Stimulated activated naive CD4-positive, alpha-beta T cell treated with Interleukin-2 at 50 U/mL for 16 hours (primary cell): ENCODE results near the gene SP100.
"Not testable (repeated sequence)": the region's sequence is repeated elsewhere in the genome, so short reads cannot be mapped to it uniquely, and the experiment has no call there.

Source experiments
- DNase-seq: peaks from one replicate; lab custom pipeline; 2025; lab: John Stamatoyannopoulos, UW

Gene SP100

DNA sequence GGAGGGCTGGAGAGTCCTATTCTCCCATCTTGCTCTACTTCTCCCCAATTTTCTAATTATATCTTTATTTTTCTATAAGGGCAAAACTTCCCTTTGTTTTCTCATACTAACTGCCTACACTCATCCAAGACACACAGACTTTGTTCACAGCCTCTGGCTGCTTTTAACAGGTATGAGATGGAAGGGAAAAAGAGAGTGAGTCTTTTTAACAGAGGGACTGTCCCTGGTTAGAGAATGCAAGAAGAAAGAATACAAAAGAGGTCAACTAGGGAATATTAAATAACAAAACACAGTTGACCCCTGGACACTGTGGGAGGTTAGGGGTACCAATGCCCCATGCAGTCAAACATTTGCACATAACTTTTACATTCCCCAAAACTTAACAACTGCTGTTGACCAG, 41.8 kb downstream of the SP100 start:
- DNase-seq = no peak

DNA sequence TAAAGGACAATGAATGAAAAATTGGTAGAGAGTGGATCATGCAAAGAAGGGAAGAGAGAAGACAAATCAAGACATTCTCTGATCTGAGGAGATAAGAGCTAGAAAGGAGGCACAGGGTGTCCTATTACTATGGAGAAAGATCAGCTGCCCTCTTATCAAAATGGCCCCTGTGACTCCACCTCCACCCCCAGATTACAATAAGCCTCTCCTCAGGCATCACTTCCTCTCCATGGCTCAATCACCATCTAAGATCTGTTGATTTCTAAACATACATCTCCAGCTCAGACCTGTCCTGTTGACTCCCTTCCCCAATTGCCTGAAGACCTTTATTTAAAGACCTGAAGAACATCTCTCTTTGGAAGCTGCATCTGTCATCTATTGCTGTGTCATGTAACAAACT, 43.2 kb downstream of the SP100 start:
- no peak for DNase-seq

DNA sequence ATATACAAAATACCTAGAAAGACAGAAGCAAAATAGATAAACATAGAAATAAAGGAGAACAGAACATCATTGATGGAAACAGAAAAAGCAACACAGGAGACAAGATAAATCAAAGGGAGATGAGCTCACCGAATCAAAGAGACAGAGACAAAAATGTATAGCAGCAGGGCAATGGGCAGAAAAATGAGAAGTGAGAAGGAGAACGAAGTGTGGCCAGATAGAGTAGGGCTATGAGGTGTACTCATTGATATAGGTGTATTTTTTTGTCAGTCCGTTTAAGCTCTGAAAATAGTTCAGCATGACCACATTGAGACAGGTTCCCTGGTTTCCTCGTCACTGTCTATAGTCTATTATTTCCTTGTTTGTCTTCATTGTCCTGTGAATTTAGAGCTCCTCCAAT, 55.1 kb downstream of the SP100 start:
- no peak for DNase-seq

DNA sequence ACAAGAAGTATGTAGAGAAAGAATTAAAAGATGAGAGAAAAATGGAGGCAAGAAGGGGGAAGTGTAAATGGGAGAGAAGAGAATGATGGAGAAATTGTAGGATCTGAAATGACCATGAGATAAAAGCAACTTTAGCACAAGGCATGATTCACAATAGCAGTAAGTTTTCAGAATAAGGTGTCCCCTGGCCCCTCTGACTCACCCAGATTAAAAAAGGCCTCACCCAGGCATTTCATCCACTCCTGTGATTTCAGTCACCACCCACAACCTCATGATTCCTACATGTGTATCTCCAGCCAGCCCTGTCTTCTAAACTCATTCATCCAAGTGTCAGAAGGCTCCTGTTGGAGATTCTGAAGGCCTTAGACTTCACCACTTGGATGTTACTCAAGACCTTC, 56.6 kb downstream of the SP100 start:
- peak; percentile 13 for DNase-seq

DNA sequence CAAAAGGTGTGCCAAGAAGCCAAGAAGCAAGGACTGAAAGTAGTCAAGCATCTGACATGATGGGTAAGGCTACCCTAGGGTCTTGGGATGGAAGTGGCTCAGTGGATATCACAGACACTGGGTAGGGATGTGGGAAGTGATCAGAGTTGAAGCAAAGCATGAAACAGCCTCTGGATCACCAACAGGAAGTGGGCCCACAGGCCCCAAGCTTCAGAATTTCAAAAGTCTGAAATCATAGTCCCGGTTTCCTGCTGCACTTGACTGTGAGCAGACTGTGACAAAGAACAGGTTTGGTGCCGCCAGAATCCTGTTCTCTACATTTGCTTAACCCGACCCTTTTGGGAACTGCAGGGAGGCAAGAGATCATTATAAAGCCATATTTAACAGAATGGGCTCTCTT, 57.4 kb downstream of the SP100 start:
- no peak for DNase-seq

DNA sequence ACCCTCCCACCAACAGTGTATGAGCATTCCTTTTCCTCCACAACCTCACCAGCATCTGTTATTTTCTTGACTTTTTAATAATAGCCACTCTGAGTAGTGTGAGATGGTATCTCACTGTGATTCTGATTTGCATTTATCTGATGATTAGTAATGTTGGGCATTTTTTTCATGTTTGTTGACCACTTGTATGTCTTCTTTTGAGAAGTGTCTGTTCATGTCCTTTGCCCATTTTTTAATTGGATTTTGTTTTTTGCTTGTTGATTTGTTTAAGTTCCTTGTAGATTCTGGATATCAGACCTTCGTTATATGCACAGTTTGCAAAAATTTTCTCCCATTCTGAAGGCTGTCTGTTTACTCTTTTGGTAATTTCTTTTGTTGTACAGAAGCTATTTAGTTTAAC, 59.1 kb downstream of the SP100 start:
- DNase-seq = no peak

DNA sequence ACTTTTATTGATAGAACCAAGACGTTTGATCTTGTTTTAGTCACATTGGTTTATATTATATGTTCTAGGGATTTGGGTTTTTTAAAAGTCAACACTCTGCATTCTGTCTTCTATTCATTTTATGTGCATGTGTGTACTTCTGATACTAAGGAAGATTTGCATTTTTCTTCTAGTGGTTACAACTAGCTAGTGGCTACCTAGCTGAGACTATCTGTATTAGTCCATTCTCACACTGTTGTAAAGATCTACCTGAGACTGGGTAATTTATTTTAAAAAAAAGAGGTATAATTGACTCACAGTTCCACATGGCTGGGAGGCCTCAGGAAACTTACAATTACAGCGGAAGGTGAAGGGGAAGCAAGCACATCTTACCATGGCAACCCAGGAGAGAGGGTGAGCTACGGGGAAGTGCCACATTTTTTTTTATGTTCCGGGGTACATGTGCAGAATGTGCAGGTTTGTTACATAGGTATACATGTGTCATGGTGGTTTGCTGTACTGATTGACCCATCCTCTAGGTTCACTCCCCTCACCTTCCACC, 69.9 kb downstream of the SP100 start:
- DNase-seq = no peak

DNA sequence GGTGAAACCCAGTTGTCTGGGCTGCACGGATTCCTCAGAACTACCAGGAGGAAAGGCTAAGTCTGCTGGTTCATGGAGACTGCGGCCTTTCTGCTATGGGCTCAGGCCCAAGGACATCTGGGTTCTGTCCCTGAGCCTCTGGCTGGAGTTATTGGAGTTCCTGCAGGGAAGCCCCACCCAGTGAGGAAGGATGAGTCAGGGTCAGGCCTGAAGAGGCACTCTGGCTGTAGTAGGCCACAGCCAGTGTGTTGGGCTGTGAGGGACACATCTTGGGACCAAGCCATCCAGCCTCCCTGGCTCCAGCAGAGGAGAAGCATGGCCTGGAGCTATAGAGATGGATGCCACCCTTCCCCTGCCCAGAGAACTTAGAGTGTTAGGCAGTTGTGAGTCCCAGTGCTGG, 75.2 kb downstream of the SP100 start:
- not testable (repeated sequence) for DNase-seq

DNA sequence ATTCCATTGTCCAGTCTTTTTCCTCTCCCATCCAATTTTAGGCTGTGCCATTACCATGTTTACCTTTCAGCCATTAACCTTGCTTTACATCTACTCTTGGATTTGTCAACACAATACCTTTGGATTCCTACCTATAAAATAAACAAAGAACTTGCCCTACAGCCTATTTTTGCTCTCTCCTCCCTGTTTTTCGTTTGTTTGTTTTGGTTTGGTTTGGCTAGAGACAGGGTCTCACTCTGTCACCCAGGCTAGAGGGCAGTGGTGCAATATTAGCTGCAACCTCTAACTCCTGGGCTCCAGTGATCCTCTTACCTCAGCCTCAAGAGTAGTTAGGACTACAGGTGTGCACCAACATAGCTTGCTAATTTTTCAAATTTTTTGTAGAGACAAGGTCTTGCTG, 76.1 kb downstream of the SP100 start:
- no peak for DNase-seq

DNA sequence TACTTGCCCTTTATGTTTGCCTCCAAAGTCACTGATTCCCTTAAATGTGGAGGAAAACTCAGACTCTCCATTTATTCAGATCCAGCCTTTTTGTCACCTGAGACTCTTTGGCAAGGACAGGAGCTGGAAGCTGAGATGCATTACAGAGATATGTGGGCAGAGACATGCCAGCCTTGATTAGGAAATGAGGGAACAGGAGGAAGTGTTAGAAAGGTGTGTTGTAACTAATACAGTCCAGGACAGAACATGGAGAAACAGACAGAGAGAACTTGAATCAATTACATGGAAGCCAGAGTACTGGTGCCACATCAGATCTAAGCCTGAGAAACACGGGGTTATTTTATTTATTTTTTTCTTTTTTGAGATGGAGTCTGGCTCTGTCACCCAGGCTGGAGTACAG, 79.0 kb downstream of the SP100 start:
- DNase-seq = no peak

DNA sequence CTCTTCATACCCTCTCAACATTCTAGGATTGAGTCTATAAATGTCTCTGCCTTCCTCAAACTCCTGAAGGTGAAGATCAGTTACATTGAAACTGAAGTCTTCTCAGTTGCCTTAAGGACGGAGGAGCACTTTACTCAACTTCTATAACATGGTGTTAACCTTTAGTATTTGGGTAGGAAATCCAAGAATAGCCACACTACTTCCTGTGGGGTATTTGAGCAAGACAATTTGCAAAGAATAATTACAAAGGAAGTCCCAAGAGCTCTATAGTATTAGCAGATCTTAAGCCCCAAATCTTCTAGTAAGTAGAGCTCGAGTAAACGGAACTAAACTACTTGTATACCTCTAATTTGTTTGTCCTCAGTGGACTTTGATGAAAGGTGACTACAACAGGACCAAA, 80.9 kb downstream of the SP100 start:
- no peak for DNase-seq

DNA sequence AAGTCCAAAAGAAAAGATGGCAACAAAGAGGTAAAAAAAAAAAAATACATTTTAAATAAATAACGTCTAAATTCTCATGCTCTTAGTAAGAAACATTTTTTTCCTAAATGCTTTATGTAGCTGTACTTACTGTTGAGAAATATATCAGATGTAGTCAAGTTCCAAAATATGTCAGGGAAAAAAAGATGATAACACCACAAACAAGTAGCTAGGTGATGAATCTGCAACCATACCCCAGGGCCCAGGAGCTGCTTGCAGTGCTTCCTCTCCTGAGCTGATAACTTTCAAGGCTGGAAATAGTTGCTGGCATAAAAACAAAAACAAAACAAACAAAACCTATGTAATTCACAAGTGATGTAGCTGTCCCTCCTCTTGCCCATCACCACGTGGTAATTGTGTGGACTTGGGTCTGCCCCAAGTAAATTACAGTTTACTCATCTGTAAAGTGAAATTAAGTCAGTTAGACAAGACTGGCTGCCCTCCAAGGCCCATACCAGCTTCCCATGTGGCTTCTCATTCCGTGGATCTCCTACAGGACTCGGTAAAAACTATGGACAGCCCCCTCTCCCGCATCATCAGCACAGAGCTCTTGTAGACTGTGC, 82.6 kb downstream of the SP100 start:
- no peak for DNase-seq

DNA sequence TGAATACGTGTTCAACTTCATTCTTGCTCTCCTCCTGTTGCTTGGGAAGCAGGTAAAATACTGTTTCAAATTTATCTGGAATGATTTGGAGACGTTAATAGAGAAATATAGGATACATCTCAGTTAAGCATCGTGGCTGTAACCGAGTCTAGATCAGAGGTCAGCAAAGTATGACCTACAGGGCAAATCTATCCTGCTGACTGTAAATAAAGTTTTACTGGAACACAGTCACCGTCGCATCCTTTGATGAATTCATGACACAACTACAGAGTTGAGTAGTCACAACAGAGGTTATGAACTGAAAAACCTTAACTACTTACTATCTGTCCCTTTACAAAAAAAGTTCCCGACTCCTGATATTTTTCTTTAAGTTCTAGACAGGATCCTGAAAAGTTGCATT, 86.6 kb downstream of the SP100 start:
- DNase-seq = no peak

DNA sequence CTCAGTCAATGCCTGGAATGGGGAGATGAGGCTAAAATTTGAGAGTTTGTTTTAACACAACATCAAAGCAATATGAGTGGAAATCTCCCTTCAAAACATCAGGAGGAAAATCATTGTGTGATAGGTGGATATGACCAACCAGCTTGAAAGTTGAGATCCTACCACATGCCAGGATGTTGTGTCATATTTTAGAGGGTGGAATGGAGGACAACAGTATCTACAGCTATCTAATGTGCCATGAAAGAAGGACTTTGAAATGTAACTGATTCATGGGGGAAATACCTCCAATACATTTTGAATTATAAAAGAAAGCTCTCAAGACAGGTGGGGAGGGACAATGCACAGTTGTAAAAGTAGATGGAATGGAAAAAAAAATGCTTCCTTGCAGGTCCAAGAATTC, 87.8 kb downstream of the SP100 start:
- DNase-seq = no peak

DNA sequence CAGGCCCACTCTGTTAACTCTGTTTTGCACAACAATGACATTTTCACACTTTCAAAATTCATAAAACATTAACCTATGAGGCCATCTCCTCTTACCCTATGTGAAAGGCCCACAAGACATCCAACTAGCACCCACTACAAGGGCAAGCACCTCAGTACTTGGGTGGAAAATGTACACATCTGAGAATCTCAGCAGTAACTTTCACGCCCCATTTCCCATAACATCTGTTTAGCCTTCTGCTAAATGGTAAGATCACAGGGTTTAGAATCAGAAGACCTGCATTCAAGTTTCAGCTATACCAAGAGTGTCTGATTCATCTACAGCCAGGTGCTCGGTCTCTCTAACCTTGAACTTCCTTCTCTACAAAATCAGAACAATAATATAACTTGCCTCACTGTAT, 89.2 kb downstream of the SP100 start:
- DNase-seq = no peak

DNA sequence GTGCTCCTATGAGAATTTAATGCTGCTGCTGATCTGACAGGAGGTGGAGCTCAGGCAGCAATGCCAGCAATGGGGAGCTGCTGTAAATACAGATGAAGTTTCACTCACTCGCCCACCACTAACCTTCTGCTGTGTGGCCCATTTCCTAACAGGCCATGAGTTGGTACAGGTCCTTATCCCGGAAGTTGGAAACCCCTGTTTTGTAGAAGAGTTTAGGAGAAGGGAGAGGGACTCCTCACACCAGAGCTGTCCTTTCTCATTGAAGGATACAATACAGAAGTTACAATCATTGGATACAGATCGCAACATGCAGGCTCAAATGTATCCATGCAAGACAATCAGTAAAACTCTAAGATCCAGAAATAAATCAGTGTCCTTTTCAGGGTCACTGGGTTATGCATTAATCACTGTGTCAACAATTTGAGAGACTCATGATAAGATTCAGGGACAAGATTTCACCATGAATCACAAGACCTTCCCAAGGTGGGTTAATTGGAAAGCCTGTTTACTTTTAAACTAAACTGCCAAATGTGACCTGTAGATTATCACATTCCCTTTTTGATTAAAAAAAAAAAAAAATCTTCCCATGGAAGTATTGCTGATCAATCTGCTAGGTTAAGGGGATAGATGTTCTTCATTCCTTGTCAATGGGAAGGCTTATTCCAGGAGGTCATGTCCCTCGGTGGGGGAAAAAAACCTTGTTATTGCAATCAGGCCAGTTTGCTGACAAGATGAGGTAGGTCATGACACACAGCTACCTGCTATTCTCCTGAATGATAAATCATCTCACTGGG, 97.2 kb downstream of the SP100 start:
- no peak for DNase-seq

DNA sequence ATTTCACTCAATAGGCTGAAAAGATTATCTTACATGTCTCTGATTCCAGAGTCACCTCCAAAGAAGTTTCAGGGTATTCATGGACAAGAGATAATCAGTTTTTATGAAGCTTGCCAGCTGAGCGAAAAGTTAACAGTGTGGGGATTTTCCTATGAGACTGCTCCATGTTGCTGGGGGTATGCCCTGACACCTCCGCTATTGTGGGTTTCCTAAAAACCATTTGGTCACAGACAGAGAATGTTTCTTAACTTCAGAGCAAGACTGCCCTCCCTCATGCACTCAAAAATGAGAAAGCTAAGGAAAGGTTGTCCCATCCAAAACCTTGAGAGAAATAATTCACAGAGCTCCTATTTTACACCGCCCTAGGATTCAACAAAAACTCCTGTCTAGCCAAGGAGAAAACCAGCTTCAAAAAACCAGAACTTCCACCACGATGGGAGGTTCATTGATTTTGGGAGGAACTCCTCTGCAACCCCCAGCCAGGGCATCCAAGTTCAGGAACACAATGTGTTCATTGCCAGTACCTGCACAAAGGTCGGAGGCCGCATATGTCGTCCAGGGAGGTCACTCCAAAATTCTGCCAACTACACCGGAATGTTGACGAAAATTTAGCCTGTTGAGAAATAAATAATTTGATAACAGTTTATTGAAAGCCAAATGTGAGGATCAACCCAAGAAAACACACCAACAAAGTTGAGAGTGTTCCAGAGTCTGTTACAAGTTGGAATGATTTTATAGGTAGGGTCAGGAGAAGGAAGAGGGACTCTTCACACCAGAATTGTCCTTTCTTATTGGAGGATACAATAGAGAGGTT, 104.3 kb downstream of the SP100 start:
- no peak for DNase-seq

DNA sequence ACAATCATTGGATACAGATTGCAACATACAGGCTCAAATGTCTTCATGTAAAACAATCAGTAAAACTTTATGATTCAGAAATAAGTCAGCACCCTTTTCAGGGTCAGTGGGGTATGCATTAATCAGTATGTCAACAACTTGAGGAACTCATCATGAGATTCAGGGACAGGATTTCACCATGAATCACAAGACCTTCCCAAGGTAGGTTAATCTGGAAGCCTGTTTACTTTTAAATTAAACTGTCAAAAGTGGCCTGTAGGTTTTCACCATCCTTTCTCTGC, 104.8 kb downstream of the SP100 start:
- no peak for DNase-seq

DNA sequence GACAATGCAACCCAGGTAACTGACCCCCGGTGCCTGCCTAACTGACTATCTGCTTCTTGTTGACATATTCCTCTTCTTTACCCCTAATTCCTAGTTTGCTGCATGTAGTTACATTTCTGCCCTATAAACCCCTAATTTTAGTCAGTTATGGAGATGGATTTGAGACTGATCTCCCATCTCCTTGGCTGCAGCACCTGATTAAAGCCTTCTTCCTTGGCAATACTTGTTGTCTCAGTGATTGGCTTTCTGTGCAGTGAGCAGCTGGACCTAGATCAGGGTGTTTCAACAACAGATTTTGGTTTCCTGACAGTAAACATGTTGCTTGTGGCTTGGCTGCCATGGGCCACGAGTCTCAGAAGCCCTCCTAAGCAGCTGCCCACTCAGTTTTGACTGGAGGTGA, 105.4 kb downstream of the SP100 start:
- DNase-seq = no peak

DNA sequence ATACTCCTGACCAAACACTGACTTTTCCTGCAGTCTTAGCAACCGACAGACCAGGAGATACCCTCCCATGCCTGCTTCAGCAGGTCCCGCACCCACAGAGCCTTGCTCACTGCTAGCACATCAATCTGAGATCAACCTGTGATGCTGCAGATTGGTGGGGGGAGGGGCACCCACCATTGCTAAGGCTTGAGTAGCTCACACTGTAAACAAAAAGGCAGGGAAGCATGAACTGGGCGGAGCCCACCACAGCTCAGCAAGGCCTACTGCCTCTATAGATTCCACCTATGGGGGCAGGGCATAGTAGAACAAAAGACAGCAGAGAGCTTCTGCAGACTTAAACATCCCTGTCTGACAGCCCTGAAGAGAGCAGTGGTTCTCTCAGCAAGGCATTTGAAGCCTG, 109.7 kb downstream of the SP100 start:
- no peak for DNase-seq

DNA sequence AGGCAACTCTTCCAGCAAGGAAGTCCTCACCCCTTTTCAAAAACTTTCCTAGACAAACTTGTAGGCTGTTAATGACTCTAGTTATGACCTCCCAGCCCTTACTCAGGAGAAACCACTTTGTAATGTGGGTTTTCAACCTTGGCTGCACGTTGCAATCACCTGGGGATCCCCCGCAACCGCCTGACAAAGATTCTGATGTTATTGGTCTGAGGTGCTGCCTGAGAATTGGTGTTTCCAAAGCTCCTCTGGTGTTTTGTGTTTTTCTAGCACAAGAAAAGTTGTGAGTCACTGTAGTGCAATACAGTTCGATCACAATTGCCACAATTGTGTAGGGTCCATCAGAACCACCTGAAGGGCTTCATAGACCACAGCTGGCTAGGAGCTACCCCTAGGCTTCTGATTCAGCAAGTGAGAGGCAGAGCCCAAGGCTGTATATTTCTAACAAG, 121.6 kb downstream of the SP100 start:
- DNase-seq = no peak

DNA sequence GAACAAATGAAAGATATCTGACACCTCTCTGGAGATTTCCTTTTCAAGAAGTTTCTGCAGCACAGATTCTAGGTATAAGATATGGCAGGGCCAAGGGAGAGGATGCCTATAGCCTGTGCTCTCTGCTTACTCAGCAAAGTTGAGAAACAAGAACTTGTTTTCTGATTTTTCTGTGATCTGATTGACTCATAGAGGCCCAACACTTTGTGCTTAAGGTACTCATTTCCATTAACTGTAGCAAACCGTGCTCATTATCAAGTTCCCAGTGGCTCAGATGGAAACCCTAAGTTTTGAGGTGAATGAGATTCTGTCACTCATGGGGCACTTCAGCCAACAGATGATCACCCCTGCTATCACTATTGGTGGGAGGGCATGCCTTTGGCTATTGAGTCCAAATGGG, 124.3 kb downstream of the SP100 start:
- DNase-seq = no peak

DNA sequence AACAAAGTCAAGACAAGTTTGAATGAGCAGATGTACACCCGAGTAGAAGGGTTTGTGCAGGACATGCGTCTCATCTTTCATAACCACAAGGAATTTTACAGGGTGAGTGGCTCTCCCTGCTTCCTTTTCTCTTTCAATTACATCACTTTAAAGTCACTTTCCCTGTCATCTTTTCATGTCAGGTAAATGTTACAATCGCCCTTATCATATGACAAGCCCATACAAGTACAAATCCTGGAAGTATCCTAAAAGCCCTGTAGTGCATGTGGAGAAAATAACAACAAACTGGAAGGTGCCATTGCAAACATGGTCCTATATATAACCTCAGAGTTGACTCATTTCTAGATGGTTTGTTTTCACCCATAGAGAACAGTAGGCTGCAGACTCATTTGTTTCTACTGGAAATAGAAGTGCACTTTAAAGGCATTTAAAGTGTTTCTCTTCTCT, 126.0 kb downstream of the SP100 start:
- DNase-seq = no peak
